Measurements from ENCODE around the gene POLR3GL. TPM values are rescaled to one million over a fixed set of nuclear protein-coding genes. Genes with fewer than 3 reads are reported as not detected.

Gene POLR3GL
- total and polyA plus RNA-seq, 7 experiments from 2014 or later, result 20.7 to 113 (median 33.9) TPM

- Mint-ChIP-seq H3K27me3 (peaks cover 0 to 3% (median 0%) of the 10 kb centered on the region in 5 donors), H3K4me3 (peak overlapping the region; percentile 89 to 99 (median 98)), H3K36me3 (peaks cover 31 to 52% (median 50%) of the 10 kb centered on the region in 5 donors), H3K9me3 (peaks cover 0 to 14% (median 0%) of the 10 kb centered on the region in 11 donors), H3K27ac (peak overlapping the region; percentile 94 to 99 (median 97)), H3K4me1 (peaks cover 41 to 73% (median 54%) of the 10 kb centered on the region in 7 donors)
- H3K4me3 ChIP-seq (ENCODE audit: low read length), result peak overlapping the region; percentile 97
- peaks cover 37 to 48% of the 10 kb centered on the region in 2 donors for H3K4me1 ChIP-seq (ENCODE audit: control insufficient read depth in 2 of 2, insufficient read depth in 2 of 2, low read length in 2 of 2)
- H3K9me3 ChIP-seq (ENCODE audit: control insufficient read depth in 2 of 3, low read length in 3 of 3), result no peaks in the 10 kb centered on the region
- H3K27ac ChIP-seq (ENCODE audit: low read depth, low read length), result peak overlapping the region; percentile 91
- ATAC-seq, result no peak
- peaks cover 36 to 47% (median 37%) of the 10 kb centered on the region in 3 experiments for H3K36me3 ChIP-seq (ENCODE audit: control insufficient read depth in 2 of 3, insufficient read depth in 3 of 3, low read length in 3 of 3)
- POLR2A ChIA-PET, result interaction anchor here (0.8 to 35.8 kb wide), 13 partner anchors 9 to 172 kb away, joined by 3 to 1779 read pairs (median 24); partner anchors contain the start of genes ANKRD34A, HJV, LIX1L and NUDT17
- no peaks in the 10 kb centered on the region for H3K27me3 ChIP-seq (ENCODE audit: control insufficient read depth in 2 of 2, insufficient read depth in 2 of 2, low read length in 2 of 2)
- no peak for DNase-seq
- CTCF ChIA-PET, result interaction anchor here (1.4 to 12.8 kb wide), 5 partner anchors 9 to 16 kb away, joined by 3 to 193 read pairs (median 6); no protein-coding TSS in a partner anchor
- intact Hi-C loops (cut with micrococcal nuclease), result loop anchor here (1.0 to 5.0 kb wide), 6 partner anchors 8 to 77 kb away; partner anchors contain the start of genes ANKRD34A (in 1 of the 2), PEX11B (in 1 of the 2), POLR3GL (in 1 of the 2) and RBM8A (in 1 of the 2)
These were observed 31.5 kb downstream of the POLR3GL start for GRCh38 chr1:145995964-145996432.

GRCh38 chr1:145996433-145997015 is 32.0 kb downstream of the POLR3GL start, which contains the start of gene TXNIP:
TSS of gene TXNIP (minus strand) at chr1:145996579. CDS start at chr1:145996266, 313 bp downstream.
- Mint-ChIP-seq H3K36me3 (peaks cover 31 to 51% (median 49%) of the 10 kb centered on the region in 5 donors), H3K9me3 (peaks cover 0 to 14% (median 0%) of the 10 kb centered on the region in 11 donors), H3K4me3 (peak within 1 kb of the TSS; percentile 89 to 99 (median 98)), H3K27me3 (peaks cover 0 to 3% (median 0%) of the 10 kb centered on the region in 5 donors), H3K4me1 (peaks cover 43 to 72% (median 54%) of the 10 kb centered on the region in 7 donors), H3K27ac (peak within 1 kb of the TSS; percentile 94 to 99 (median 97))
- Histone ChIP-seq H3K9me3 (ENCODE audit: control insufficient read depth in 2 of 3, low read length in 3 of 3) (no peaks in the 10 kb centered on the region), H3K4me1 (ENCODE audit: control insufficient read depth in 2 of 2, insufficient read depth in 2 of 2, low read length in 2 of 2) (peaks cover 41 to 48% of the 10 kb centered on the region in 2 donors), H3K4me3 (ENCODE audit: low read length) (peak within 1 kb of the TSS; percentile 97), H3K27me3 (ENCODE audit: control insufficient read depth in 2 of 2, insufficient read depth in 2 of 2, low read length in 2 of 2) (no peaks in the 10 kb centered on the region), H3K36me3 (ENCODE audit: control insufficient read depth in 2 of 3, insufficient read depth in 3 of 3, low read length in 3 of 3) (peaks cover 36 to 47% (median 37%) of the 10 kb centered on the region in 3 experiments), H3K27ac (ENCODE audit: low read depth, low read length) (peak within 1 kb of the TSS; percentile 91)
- peak; percentile 92 for ATAC-seq
- CTCF ChIA-PET, result interaction anchor here (0.8 to 12.8 kb wide), 8 partner anchors 8 to 151 kb away, joined by 3 to 193 read pairs (median 4); partner anchors contain the start of genes NUDT17 and RBM8A
- intact Hi-C loops (cut with micrococcal nuclease), result loop anchor here (1.0 to 5.0 kb wide), 7 partner anchors 8 to 78 kb away; partner anchors contain the start of genes ANKRD34A (in 1 of the 2), PEX11B (in 1 of the 2), POLR3GL (in 1 of the 2) and RBM8A (in 1 of the 2)
- POLR2A ChIA-PET, result interaction anchor here (0.6 to 35.8 kb wide), 17 partner anchors 8 to 173 kb away, joined by 3 to 1779 read pairs (median 14); partner anchors contain the start of genes ANKRD34A, HJV, LIX1L and NUDT17
- DNase-seq, result peak; percentile 66 to 97 (median 94)

GRCh38 chr1:145997016-145997717 is 32.7 kb downstream of the POLR3GL start:
- peaks cover 43 to 72% (median 54%) of the 10 kb centered on the region in 7 donors for H3K4me1 Mint-ChIP-seq
- intact Hi-C loops (cut with micrococcal nuclease), result loop anchor here (1.0 to 5.0 kb wide), 3 partner anchors 10 to 78 kb away; partner anchors contain the start of genes ANKRD34A (in 1 of the 2), PEX11B (in 1 of the 2) and POLR3GL (in 1 of the 2)
- peaks cover 0 to 14% (median 0%) of the 10 kb centered on the region in 11 donors for H3K9me3 Mint-ChIP-seq
- POLR2A ChIA-PET, result interaction anchor here (0.5 to 35.8 kb wide), 17 partner anchors 8 to 1549 kb away, joined by 3 to 1779 read pairs (median 14); partner anchors contain the start of genes ANKRD34A, HJV, LIX1L and NUDT17
- H3K27me3 Mint-ChIP-seq, result peaks cover 0 to 3% (median 0%) of the 10 kb centered on the region in 5 donors
- ATAC-seq (peak; percentile 70), DNase-seq (peak in 8 of 9 donors; percentile 57 to 88 (median 84))
- Histone ChIP-seq H3K27me3 (ENCODE audit: control insufficient read depth in 2 of 2, insufficient read depth in 2 of 2, low read length in 2 of 2) (no peaks in the 10 kb centered on the region), H3K4me3 (ENCODE audit: low read length) (peak overlapping the region; percentile 97), H3K36me3 (ENCODE audit: control insufficient read depth in 2 of 3, insufficient read depth in 3 of 3, low read length in 3 of 3) (peaks cover 36 to 47% (median 37%) of the 10 kb centered on the region in 3 experiments), H3K27ac (ENCODE audit: low read depth, low read length) (peak overlapping the region; percentile 91), H3K4me1 (ENCODE audit: control insufficient read depth in 2 of 2, insufficient read depth in 2 of 2, low read length in 2 of 2) (peaks cover 48% of the 10 kb centered on the region in 2 donors), H3K9me3 (ENCODE audit: control insufficient read depth in 2 of 3, low read length in 3 of 3) (no peaks in the 10 kb centered on the region)
- peak overlapping the region; percentile 89 to 99 (median 98) for H3K4me3 Mint-ChIP-seq
- CTCF ChIA-PET, result interaction anchor here (0.8 to 12.8 kb wide), 9 partner anchors 7 to 152 kb away, joined by 3 to 193 read pairs (median 5); partner anchors contain the start of genes NUDT17 and RBM8A
- peak overlapping the region; percentile 94 to 99 (median 97) for H3K27ac Mint-ChIP-seq
- H3K36me3 Mint-ChIP-seq, result peaks cover 31 to 44% (median 43%) of the 10 kb centered on the region in 5 donors

- ChIA-PET POLR2A (interaction anchor here (0.5 to 35.8 kb wide), 13 partner anchors 7 to 1549 kb away, joined by 4 to 1779 read pairs (median 24); partner anchors contain the start of genes ANKRD34A, HJV, LIX1L and NUDT17), CTCF (interaction anchor here (0.7 to 12.8 kb wide), 6 partner anchors 8 to 70 kb away, joined by 4 to 193 read pairs (median 4); partner anchors contain the start of gene RBM8A)
- peaks cover 0 to 3% (median 0%) of the 10 kb centered on the region in 5 donors for H3K27me3 Mint-ChIP-seq
- H3K4me3 Mint-ChIP-seq, result peak overlapping the region; percentile 89 to 99 (median 98)
- peaks cover 30 to 40% (median 38%) of the 10 kb centered on the region in 5 donors for H3K36me3 Mint-ChIP-seq
- H3K4me3 ChIP-seq (ENCODE audit: low read length), result peak overlapping the region; percentile 97
- H3K4me1 ChIP-seq (ENCODE audit: control insufficient read depth in 2 of 2, insufficient read depth in 2 of 2, low read length in 2 of 2), result peaks cover 44% of the 10 kb centered on the region in 2 donors
- DNase-seq (peak in 1 of 9 donors; percentile 18), ATAC-seq (no peak)
- intact Hi-C loops (cut with micrococcal nuclease), result loop anchor here (1.0 to 5.0 kb wide), 4 partner anchors 9 to 79 kb away; partner anchors contain the start of genes ANKRD34A (in 1 of the 2), PEX11B (in 1 of the 2) and POLR3GL (in 1 of the 2)
- no peaks in the 10 kb centered on the region for H3K9me3 ChIP-seq (ENCODE audit: control insufficient read depth in 2 of 3, low read length in 3 of 3)
- H3K27ac Mint-ChIP-seq, result peak overlapping the region; percentile 94 to 99 (median 97)
- peak overlapping the region; percentile 91 for H3K27ac ChIP-seq (ENCODE audit: low read depth, low read length)
- H3K4me1 Mint-ChIP-seq, result peaks cover 39 to 68% (median 50%) of the 10 kb centered on the region in 7 donors
- peaks cover 0 to 14% (median 0%) of the 10 kb centered on the region in 11 donors for H3K9me3 Mint-ChIP-seq
- peaks cover 33 to 43% (median 34%) of the 10 kb centered on the region in 3 experiments for H3K36me3 ChIP-seq (ENCODE audit: control insufficient read depth in 2 of 3, insufficient read depth in 3 of 3, low read length in 3 of 3)
- no peaks in the 10 kb centered on the region for H3K27me3 ChIP-seq (ENCODE audit: control insufficient read depth in 2 of 2, insufficient read depth in 2 of 2, low read length in 2 of 2)
These were observed 33.2 kb downstream of the POLR3GL start for GRCh38 chr1:145997718-145998023.

- CTCF ChIA-PET, result interaction anchor here (0.6 to 12.8 kb wide), 3 partner anchors 8 to 31 kb away, joined by 3 to 193 read pairs (median 3); no protein-coding TSS in a partner anchor
- Mint-ChIP-seq H3K27ac (peak overlapping the region; percentile 94 to 99 (median 97)), H3K36me3 (peaks cover 12 to 22% (median 20%) of the 10 kb centered on the region in 5 donors), H3K4me1 (peaks cover 32 to 61% (median 54%) of the 10 kb centered on the region in 7 donors), H3K4me3 (peak overlapping the region; percentile 78 to 99 (median 98)), H3K27me3 (peaks cover 0 to 3% (median 0%) of the 10 kb centered on the region in 5 donors), H3K9me3 (peaks cover 0 to 11% (median 0%) of the 10 kb centered on the region in 11 donors)
- H3K27me3 ChIP-seq (ENCODE audit: control insufficient read depth in 2 of 2, insufficient read depth in 2 of 2, low read length in 2 of 2), result no peaks in the 10 kb centered on the region
- peaks cover 15 to 25% (median 16%) of the 10 kb centered on the region in 3 experiments for H3K36me3 ChIP-seq (ENCODE audit: control insufficient read depth in 2 of 3, insufficient read depth in 3 of 3, low read length in 3 of 3)
- POLR2A ChIA-PET, result interaction anchor here (0.7 to 35.8 kb wide), 7 partner anchors 8 to 141 kb away, joined by 3 to 1779 read pairs (median 4); partner anchors contain the start of genes ANKRD34A, LIX1L, PIAS3 and POLR3GL
- DNase-seq (peak in 6 of 9 donors; percentile 61 to 75 (median 65)), ATAC-seq (peak; percentile 52)
- intact Hi-C loops (cut with micrococcal nuclease), result loop anchor here (1.0 to 5.0 kb wide), 2 partner anchors 37 to 41 kb away; partner anchors contain the start of genes ANKRD34A (in 1 of the 2), LIX1L (in 1 of the 2) and POLR3GL (in 1 of the 2)
- H3K4me1 ChIP-seq (ENCODE audit: control insufficient read depth in 2 of 2, insufficient read depth in 2 of 2, low read length in 2 of 2), result peaks cover 36 to 52% of the 10 kb centered on the region in 2 donors
- peak overlapping the region; percentile 97 for H3K4me3 ChIP-seq (ENCODE audit: low read length)
- no peaks in the 10 kb centered on the region for H3K9me3 ChIP-seq (ENCODE audit: control insufficient read depth in 2 of 3, low read length in 3 of 3)
- peak overlapping the region; percentile 91 for H3K27ac ChIP-seq (ENCODE audit: low read depth, low read length)
These were observed 35.0 kb downstream of the POLR3GL start for GRCh38 chr1:145999321-146000024.
